ENCODE measurements around the gene EPC1.
"Not testable (repeated sequence)": the region's sequence is repeated elsewhere in the genome, so short reads cannot be mapped to it uniquely, and the experiment has no call there.

EPC1 gene

DNA sequence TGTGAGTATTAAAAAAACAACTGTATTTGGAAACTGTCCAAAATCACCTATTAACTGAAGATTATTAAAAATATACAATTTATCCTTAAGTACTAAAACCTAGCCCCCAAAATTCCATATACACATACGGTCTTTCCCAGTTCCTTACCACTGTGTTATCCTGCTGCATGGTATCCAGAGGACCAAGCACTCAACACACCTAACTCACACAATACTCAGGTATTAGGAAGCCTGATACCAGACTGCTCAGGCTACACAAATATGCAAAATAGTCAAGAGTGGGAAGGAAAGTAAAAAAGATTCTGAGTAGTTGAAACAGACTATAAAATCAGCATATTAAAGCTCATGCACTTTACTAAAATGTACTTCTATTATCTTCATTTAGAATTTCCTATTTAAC, 67.2 kb downstream of the EPC1 start:
- DNase-seq (ENCODE audit: low spot score): no peak

DNA sequence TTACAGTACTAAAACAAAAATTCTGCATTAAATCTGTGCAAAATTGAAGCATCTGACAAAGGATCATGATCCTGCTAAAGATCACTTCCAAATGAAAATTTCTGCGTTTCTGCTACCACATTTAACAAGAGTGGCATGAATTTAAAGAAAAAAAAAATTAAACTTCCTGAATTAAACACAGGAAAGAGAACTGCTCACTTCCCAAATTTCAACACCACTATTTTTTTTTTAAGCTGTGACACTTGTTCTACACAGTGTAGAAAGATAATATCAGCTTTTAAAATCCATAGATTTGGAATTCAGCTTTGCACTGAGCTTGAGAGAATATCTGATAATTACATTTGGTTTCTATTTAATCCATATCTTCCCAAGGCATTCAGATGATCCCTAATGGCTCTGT, 73.6 kb downstream of the EPC1 start:
- no peak for DNase-seq (ENCODE audit: low spot score)

DNA sequence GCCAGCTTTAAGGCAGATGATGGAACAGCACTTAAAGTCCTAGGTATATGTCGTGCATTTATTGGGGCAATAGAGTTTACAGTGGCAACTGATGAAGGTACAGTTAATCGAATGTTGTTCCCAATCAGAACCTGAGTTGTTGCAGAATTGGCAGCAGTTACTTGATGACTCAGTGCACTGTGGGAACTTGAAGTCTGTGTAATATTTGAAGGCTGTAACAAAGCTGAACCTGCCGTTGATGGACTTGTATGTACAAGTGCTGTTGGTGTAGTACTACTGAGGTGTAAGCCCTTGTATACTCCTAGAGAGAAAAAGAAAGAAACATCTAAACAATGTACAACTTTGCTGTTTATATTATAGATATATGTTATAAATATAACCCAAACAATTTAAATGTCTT, 75.3 kb downstream of the EPC1 start:
- DNase-seq (ENCODE audit: low spot score): peak; percentile 27

DNA sequence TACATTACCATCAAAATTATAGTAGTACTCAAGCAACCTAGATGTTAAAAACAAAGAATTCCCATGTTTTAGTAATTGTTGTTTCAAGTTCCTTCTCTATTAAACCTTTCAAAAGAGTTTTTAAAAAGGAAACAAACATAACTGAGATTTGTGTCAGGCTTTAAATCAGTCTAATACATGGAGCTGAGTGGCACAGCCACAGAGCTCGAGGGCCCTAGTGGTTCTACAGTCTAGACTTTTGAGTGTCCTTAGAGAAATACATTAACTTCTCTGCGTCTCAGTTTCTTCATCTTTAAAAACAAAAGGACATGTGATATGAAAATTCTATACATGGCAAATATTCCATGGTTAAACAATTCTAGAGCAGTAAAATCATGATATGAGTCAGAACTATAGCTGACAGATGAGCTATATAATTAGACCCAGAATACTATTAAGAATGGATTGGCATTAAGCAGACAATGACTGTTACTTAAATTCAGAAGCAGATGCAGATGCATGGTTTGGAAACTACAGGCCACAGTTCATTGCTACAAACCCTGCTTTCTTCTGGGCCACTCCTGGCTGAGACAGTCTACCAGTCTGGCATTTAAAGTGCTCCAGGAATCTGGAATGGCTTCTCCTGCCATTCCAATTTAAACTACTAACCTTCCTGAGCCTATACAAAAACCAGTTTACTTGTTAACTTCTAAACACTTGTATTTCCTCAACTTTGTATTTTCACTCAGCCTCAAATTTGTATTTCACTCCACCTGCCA, 77.4 kb downstream of the EPC1 start:
- DNase-seq (ENCODE audit: low spot score): no peak

DNA sequence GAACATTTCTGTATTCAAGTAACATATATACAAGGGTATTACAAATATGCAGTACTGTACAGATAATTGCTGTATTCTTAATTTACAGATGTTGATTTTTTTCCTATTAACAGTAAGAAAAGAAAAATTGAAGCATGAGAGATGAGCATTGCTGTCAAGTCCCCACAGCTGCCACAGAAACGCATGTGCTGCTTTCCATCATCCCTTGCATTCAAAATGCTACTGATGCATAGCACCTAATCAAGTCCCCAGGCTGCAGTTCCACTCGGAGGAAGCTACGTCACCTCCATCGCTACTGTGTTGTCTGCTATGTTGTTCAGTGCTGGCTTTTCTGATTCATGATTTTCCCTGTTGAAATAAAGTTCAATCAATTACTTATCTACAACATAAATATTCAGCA, 78.2 kb downstream of the EPC1 start:
- no peak for DNase-seq (ENCODE audit: low spot score)

DNA sequence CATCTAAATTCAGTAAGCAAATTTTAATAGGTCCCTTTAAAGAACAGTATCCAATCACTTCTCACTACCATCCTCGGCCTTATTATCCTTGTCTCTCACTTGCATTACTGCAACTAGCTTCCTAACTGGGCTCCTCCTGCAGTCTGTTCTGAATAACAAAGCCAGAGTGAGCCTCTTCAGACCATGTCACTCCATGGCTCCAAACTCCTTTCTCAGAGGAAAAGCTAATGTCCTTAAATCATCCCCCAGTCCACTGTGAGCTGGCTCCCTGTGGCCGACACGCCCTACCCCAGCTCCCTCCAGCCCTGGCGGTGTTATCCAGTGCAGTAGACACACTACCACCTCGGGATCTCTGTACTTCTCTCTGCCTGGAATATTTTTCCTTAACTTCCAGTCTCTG, 80.0 kb downstream of the EPC1 start:
- no peak for DNase-seq (ENCODE audit: low spot score)

DNA sequence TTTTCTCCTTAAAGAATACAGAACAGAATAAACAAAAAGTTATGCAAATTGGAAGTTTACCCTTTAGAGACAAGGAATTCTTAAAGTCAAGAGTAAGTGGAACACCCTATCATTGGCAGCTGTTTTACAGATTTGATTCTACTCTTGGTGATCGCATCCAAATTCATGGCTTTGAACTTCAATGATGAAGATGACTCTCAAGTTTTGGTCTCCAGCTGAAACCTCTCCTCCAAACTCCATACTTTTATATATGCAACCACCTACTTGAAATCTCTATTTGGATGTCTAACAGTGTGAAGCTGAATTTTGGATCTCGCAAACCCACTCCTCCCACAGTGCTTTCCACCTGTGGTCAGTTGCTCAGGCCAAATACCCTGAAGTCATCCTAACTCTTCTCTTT, 80.4 kb downstream of the EPC1 start:
- no peak for DNase-seq (ENCODE audit: low spot score)

DNA sequence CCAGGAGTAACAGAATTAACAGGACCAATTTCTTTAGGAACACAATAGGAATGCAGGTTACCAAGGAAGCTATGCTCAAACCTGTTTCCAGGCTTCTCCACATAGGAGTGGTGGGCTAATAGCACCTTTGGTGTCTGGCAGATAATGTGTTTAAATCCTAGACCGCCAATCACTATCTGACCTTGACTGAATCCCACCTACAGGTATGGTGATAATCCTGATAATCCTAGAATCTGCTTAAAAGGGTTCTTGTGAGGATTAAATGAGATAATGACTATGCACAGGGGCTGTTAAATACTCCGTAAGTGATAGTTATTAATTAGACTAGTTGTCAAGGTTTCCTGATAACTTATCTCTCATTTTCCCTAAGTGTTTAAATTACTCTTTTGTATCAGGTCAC, 81.2 kb downstream of the EPC1 start:
- DNase-seq (ENCODE audit: low spot score): no peak

DNA sequence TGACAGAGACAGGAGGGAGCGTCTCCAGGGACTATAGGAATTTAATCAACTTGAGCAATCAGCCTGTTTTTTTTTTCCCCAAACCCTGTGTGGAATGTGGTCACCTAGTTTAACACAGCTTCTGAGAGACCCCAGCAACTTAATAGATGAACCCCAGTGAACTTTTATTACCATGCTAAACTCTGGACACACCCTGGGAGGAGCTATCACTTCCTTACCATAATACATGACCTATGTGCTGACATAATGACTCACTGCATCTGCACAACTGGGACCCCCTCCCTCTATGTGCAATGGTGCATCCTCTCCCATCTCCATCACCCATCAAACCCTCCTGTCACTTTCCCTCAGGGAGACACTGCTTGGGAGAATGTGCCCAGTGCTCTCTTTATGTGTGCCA, 83.7 kb downstream of the EPC1 start:
- DNase-seq (ENCODE audit: low spot score): no peak

DNA sequence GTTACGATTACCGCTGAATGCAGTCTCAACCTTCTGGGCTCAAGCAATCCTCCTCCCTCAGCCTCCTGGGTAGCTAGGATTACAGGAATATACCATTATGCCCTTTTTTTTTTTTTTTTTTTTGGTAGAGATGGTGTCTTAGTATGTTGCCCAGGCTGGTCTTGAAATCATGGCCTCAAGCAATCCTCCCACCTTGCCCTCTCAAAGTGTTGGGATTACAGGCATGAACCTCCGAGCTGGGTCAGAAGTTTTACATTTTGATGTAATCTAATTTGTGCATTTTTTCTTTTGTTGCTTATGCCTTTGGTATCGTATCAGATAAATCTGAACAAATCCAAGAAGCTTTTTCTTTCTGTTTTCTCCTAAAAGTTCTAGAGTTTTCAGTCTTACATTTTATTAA, 87.4 kb downstream of the EPC1 start:
- no peak for DNase-seq (ENCODE audit: low spot score)

DNA sequence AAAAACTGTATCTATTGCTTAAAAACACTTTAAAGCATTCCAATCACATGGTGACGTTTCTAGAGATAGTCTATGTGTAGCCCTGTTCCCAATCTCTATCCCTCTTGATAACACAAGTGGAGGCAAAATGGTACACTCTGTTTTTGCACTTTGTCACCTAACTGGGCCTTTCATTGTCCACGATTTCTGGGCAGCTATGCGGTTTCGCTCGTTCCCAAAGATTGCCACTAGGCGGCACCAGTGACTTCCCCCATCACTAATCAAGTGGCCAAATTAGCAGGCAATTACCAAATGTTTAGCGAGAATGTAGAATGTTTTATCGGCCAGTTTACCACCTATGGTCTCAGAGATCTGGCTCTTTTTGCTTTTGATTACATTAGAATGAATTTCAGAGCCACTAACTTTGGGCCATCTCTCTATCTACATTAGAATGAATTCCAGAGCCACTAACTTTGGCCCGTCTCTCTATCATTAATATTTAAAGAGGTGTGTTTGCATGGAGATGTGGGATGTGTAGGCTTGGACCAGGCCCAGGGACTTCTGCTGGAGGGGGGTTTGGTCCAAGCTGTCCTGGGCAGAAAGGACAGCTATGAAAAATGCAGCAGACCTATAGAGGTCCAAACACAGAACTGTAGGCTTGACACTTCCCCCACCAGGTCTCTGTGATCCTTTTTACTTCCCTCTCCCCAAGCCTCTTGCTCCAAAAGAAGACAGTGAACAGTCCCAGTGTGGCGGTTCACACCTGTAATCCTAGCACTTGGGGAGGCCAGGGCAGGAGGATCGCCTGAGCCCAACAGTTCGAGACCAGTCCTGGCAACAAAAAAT, 90.1 kb downstream of the EPC1 start:
- DNase-seq (ENCODE audit: low spot score): peak; percentile 54

DNA sequence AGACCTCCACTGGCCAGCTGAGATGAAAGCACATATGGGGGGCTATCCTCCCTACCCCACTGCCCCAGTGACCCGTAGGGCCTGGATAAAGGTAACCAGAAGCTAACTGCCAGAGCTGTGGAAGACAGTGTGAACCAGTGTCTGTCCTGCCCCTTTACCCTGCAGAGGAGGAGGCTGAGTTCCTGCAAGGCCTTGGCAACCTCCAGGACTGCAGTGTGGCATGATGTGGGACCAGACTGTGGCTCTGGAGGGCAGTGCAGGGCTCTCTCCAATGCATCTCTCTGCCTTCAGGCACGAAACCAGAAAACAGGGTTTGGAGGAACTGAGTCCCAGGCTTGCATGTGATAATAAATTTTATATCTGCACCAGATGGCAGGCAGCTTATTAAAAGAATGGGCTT, 93.1 kb downstream of the EPC1 start:
- DNase-seq (ENCODE audit: low spot score): no peak

DNA sequence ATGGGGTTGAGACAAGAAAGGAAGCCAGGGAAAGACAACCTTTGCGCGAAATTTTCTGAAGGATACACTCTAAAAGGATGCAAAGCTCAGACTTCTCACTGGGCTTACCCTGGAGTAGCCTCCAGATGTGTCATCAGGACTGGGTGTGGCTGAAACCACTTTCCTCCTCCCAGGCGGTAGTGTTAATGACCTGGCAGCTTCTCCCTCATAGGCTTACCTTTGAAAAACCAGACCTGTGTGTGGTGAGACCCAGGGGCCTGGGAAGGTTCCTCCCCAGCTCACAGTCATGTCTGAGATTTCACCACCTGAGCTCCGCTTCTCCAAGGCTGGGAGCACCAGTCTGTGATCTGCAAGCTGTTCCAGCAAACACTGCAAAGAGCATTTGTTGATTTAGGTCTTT, 93.7 kb downstream of the EPC1 start:
- peak; percentile 56 for DNase-seq (ENCODE audit: low spot score)

DNA sequence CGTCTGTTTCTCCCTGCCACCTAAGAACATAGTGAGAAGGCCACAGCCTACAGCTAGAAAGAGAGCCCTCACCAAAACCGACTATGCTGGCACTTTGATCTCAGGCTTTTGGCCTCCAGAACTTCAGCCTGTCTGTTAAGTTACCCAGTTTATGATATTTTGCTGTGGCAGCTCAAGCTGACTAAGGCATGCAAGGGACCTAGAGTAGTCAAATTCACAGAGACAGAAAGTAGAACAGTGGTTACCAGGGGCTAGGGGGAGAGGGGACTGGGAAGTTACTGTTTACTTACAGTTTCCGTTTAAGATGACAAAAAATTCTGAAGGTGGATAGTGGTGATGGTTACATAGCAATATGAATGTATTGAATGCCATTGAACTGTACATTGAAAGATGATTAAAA, 96.5 kb downstream of the EPC1 start:
- not testable (repeated sequence) for DNase-seq (ENCODE audit: low spot score)

DNA sequence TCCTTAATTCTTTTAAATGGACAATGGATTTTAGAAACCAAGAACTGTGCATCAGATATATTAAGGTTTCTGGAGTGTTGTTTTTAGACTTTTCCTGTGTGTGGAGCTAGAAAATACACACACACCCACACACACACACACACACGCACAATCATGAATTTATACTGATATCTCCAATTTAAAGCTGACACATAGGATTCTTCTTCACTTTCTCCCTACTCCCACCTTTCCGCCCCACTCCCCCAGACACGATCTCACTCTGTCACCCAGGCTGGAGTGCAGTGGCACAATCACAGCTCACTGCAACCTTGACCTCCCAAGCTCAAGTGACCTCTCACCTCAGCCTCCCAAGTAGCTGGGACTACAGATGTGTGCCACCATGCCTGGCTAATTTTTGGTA, 100.3 kb downstream of the EPC1 start:
- DNase-seq (ENCODE audit: low spot score): no peak

DNA sequence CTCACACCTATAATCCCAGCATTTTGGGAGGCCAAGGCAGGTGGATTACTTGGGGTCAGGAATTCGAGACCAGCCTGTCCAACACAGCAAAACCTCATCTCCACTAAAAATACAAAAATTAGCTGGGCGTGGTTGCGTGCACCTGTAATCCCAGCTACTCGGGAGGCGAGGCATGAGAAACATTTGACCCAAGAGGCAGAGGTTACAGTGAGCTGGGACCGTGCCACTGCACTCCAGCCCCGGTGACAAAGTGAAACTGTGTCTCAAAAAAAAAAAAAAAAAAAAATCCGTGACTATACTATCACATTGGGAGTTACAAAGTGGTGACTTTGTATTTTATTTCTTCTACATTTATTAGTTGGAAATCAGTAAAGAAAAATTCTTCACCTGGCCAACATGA, 101.2 kb downstream of the EPC1 start:
- no peak for DNase-seq (ENCODE audit: low spot score)

DNA sequence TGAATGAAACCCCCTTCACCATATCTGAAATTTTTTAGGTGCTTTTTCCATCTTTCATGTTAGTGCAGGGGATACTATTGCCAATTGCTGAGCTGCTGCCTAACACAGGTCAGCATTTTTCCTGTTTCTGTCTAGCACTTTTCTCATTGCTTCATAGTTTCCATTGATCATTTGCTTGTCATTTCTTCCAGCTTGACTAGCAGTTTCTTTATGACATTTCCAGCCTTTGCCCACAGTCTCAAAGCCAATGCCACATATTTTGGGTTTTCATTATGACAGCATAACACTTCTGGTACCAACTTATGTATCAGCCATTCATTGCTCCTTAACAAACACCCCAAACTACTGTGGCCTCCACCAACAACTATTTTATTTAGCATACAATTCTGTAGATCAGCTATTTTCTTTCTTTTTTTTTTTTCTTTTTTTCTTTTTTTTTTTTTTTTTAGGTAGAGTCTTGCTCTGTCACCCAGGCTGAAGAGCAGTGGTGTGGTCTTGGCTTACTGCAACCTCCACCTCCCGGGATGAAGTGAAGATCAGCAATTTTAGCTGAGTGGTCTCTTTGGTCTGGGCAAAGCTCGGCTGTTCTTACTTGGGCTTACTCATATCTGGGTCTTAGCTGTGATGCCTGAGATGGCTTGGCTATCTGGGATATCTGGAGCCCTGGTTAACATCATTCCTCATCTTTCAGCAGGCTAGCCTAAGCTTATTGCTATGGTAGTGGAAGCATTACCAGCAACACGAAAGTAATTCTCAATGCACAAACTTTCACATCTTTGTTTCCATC, 102.3 kb downstream of the EPC1 start:
- DNase-seq (ENCODE audit: low spot score): no peak

DNA sequence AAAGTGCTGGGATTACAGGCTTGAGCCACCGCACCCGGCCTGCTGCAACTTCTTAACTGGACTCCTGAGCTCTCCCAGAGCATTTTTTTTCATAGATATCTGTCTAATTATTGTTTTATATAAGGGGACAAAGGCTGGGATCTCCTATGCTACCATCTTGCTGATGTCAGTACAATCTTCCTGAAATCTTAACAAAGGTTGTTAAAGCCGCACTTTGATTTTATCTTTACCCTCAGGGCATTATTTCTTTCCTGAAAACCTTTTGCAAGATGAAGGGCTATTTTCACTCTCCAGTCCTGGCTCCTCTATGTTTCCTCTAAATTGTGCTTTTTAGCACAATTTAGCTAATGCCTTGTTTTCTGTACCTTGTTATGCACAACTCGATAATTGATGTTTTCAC, 102.9 kb downstream of the EPC1 start:
- DNase-seq (ENCODE audit: low spot score): no peak

DNA sequence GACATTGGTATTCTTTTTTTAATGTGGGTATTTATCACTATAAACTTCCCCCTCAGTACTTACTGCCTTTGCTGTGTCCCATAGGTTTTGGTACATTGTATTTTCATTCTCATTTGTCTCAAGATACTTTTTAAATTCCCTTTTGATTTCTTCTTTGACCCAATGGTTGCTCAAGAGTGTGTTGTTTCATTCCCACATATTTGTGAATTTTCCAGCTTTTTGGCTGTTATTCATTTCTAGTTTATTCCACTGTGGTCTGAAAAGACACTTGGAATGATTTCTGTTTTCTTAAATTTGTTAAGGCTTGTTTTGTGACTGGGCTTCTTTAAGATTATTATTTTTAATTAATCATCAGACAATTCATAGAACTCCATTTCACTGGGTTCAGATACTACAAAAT, 105.0 kb downstream of the EPC1 start:
- DNase-seq (ENCODE audit: low spot score): no peak

DNA sequence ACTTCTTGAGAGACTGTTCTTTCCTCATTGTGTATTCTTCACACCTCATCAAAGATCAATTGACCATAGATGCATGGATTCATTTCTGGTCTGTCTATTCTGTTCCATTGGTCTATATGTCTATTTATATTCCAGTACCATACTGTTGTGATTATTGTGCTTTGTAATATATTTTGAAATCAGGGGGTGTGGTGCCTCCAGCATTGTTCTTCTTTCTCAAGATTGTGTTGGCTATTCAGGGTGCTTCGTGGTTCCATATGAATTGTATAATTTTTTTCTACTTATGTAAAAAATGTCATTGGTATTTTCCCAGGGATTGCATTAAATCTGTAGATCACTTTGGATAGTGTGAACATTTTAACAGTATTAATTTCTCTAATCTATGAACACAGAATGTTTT, 106.5 kb downstream of the EPC1 start:
- DNase-seq (ENCODE audit: low spot score): no peak

DNA sequence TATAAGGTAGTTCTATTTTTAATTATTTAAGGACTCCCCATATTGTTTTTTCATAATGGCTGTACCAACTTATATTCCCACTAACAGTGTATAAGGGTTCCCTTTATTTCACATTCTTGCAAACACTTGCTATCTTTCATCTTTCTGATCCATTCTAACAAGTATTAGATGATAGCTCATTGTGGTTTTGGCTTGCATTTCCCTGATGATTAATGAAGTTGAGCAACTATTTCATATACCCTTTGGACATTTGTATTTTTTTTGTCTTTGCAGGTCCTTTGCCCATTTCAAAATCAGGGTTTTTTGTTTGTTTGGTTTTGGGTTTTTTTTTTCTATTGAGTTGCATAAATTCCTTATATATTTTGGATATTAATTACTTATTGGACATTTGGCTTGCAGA, 107.2 kb downstream of the EPC1 start:
- no peak for DNase-seq (ENCODE audit: low spot score)

DNA sequence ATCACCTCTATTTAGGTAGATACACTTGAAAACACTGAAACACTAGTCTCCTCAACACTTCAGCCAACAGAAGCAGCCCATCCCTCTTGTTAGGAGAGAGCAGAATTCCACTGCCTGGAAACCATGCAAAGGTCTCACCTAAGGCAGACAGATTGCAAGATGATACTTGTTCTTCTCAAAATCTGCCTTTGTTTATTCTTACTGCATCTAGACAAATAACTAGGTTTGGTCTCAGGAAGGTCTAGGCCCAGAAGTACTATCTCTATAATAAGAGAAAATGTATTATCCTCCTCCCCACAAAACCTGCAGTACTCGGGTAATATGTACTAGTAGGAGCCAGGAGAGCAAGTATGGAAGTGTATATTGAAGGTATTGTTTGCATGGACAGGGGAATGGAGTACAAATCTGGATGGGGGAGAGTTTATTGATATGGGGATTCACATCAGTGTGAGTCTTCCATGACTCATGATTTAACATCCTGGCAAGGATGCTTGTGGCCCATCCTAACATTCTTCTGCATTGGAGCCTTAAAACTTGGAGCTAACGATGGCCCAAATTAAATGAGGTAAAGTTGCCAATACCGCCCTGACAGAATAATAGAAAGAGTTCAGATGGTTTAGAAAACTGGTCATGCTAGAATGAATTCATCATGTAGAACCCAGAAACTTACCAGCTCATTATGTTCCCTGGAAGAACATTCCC, 109.2 kb downstream of the EPC1 start:
- peak; percentile 75 for DNase-seq (ENCODE audit: low spot score)
